Measurements from ENCODE around the gene UNC80.

DNA sequence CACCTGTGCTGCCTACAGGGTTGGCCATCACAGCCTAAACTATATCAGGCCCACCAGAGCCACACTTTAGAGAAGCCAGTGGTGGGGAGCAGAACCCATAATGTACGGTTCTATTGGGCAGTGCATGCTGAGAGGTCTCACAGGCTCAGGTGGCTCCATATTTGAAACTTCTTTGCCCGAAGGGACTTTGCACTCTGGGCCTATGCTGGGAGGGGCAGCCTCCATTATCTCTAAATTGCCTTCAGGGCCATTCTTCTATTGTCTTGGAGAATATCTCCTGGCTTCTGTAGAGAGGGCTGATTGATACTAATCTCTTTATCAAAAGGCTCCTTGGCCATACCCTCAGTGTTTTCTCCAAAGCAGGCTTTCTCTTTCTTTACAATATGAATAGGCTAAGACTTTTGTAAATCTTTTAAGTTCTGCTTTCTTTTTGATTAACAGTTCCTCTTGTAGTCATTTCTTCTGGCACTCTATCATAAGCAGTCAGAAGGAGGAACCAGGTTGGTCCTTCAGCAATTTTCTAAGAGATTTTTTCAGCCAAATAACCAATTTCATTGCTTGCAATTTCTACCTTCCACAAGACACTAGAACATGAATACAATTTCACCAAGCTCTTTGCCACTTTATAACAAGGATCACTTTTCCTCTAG is 275.3 kb downstream of the UNC80 start:
- TF ChIP-seq RAD21 (IDR thresholded peaks at IDR 0.05; ENCODE audit: low read length) (no peak), CEBPB (IDR thresholded peaks at IDR 0.05; ENCODE audit: low read depth, low read length) (no peak), MXI1 (IDR thresholded peaks at IDR 0.05; ENCODE audit: borderline replicate concordance, low read depth, low read length) (no peak), POLR2A (IDR thresholded peaks at IDR 0.05; ENCODE audit: low read depth, low read length) (no peak), SMC3 (IDR thresholded peaks at IDR 0.05; ENCODE audit: low read depth, low read length) (no peak), MAFK (IDR thresholded peaks at IDR 0.05; ENCODE audit: low read depth, low read length) (no peak), BHLHE40 (IDR thresholded peaks at IDR 0.05; ENCODE audit: low read depth, low read length) (no peak), FOS (IDR thresholded peaks at IDR 0.05; ENCODE audit: low read depth, low read length) (no peak), MAZ (IDR thresholded peaks at IDR 0.05; ENCODE audit: borderline replicate concordance, low read depth, low read length) (no peak), RFX5 (IDR thresholded peaks at IDR 0.05; ENCODE audit: low read depth, low read length) (no peak), NFE2L2 (IDR thresholded peaks at IDR 0.05; ENCODE audit: low read depth, low read length) (no peak), CHD1 (IDR thresholded peaks at IDR 0.05; ENCODE audit: low read depth, low read length) (no peak)
- TF ChIP-seq, protein P1, sequence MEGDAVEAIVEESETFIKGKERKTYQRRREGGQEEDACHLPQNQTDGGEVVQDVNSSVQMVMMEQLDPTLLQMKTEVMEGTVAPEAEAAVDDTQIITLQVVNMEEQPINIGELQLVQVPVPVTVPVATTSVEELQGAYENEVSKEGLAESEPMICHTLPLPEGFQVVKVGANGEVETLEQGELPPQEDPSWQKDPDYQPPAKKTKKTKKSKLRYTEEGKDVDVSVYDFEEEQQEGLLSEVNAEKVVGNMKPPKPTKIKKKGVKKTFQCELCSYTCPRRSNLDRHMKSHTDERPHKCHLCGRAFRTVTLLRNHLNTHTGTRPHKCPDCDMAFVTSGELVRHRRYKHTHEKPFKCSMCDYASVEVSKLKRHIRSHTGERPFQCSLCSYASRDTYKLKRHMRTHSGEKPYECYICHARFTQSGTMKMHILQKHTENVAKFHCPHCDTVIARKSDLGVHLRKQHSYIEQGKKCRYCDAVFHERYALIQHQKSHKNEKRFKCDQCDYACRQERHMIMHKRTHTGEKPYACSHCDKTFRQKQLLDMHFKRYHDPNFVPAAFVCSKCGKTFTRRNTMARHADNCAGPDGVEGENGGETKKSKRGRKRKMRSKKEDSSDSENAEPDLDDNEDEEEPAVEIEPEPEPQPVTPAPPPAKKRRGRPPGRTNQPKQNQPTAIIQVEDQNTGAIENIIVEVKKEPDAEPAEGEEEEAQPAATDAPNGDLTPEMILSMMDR (conservative IDR thresholded peaks at IDR 0.05; ENCODE audit: low read depth, low read length) = no peak
- TF ChIP-seq, protein P2, sequence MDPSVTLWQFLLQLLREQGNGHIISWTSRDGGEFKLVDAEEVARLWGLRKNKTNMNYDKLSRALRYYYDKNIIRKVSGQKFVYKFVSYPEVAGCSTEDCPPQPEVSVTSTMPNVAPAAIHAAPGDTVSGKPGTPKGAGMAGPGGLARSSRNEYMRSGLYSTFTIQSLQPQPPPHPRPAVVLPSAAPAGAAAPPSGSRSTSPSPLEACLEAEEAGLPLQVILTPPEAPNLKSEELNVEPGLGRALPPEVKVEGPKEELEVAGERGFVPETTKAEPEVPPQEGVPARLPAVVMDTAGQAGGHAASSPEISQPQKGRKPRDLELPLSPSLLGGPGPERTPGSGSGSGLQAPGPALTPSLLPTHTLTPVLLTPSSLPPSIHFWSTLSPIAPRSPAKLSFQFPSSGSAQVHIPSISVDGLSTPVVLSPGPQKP (IDR thresholded peaks at IDR 0.05; ENCODE audit: borderline replicate concordance, low read depth, low read length) = no peak

Measured in IMR-90 (cell line).